GM12878 (cell line): Measurements from ENCODE around the gene XPO6. TPM values are rescaled to one million over a fixed set of nuclear protein-coding genes. Genes with fewer than 3 reads are reported as not detected.

Source experiments
- ATAC-seq: fragments of 200-7000 bp; cut with Tn5 transposase; 3 replicates; pipeline ENCODE4 v1.9.1; 2020; ENCODE audit warnings: mild to moderate bottlenecking, moderate library complexity
- BruUV-seq: library from RNA; stranded (reverse); fragments of 400-500 nt; replicated peaks from 2 replicates; lab custom pipeline; 2021; lab: Mats Ljungman, UMichigan
- CTCF ChIA-PET: fragments of 300-600 bp; sonication (Branson Sonifier 250); formaldehyde crosslinking; extraction: SDS; loops from one replicate; lab custom pipeline; 2021; ENCODE audit warnings: inconsistent platforms; lab: Yijun Ruan, JAX
- POLR2A ChIA-PET: fragments of 350-600 bp; formaldehyde crosslinking; extraction: SDS; loops from one replicate; lab custom pipeline; 2021; ENCODE audit warnings: inconsistent platforms; lab: Charles Lee
- RAD21 ChIA-PET: fragments of 300-600 bp; sonication (Branson Sonifier 250); formaldehyde crosslinking; loops from one replicate; lab custom pipeline; 2023; ENCODE audit warnings: antibody characterized with exemption; ENCODE audit not compliant: unreplicated experiment; lab: Charles Lee
- SMC1A ChIA-PET: fragments of 300-600 bp; sonication (Branson Sonifier 250); formaldehyde crosslinking; loops from one replicate; lab custom pipeline; 2023; ENCODE audit not compliant: unreplicated experiment, uncharacterized antibody; lab: Charles Lee
- DNase-seq: peaks from one replicate; pipeline ENCODE4 v3.0.0-alpha.2; 2011; ENCODE audit warnings: low read depth, low spot score
- FAIRE-seq: peaks from 3 replicates; lab custom pipeline; 2011; peaks lifted over from hg19 to GRCh38; lab: Jason Lieb, UNC
- H2AFZ ChIP-seq: 2 replicates; pipeline ENCODE4 v1.6.0; 2011; ENCODE audit warnings: low read depth, low read length, control low read depth; ENCODE audit not compliant: control insufficient read depth
- H3K27ac ChIP-seq: 2 replicates; pipeline ENCODE4 v1.5.1; 2011; ENCODE audit warnings: control low read depth; ENCODE audit not compliant: control insufficient read depth, insufficient read depth
- H3K27me3 ChIP-seq, 2 experiments: replicated peaks in 1 of 2; 2 replicates each; pipeline versions ENCODE4 v1.6.0 to v1.6.1; 2011; ENCODE audit warnings: low read length in 1 of 2; ENCODE audit not compliant: control insufficient read depth in 2 of 2, insufficient read depth in 2 of 2
- H3K36me3 ChIP-seq, 2 experiments: 2 replicates each; pipeline ENCODE4 v1.5.1; 2011; ENCODE audit warnings: low read length in 1 of 2; ENCODE audit not compliant: control insufficient read depth in 2 of 2, insufficient read depth in 2 of 2
- H3K4me1 ChIP-seq: 2 replicates; pipeline ENCODE4 v1.6.1; 2011; ENCODE audit warnings: mild to moderate bottlenecking, low read length, moderate library complexity, mixed read lengths; ENCODE audit not compliant: control insufficient read depth, insufficient read depth
- H3K4me2 ChIP-seq: 2 replicates; pipeline ENCODE4 v1.6.0; 2011; ENCODE audit warnings: control low read depth; ENCODE audit not compliant: control insufficient read depth, insufficient read depth
- H3K4me3 ChIP-seq: fragments of 200-600 bp; sonication (generic); 2 replicates; pipeline ENCODE4 v1.5.1; 2016
- H3K79me2 ChIP-seq: 2 replicates; pipeline ENCODE4 v1.6.0; 2011; ENCODE audit warnings: low read length; ENCODE audit not compliant: control insufficient read depth, insufficient read depth
- H3K9ac ChIP-seq: 2 replicates; pipeline ENCODE4 v1.8.0; 2011; ENCODE audit warnings: low read length, control low read depth, mixed read lengths; ENCODE audit not compliant: control insufficient read depth, insufficient read depth
- H3K9me3 ChIP-seq: replicated peaks from 3 replicates; pipeline ENCODE4 v1.5.1; 2011; ENCODE audit warnings: mild to moderate bottlenecking, low read length; ENCODE audit not compliant: control insufficient read depth, insufficient read depth
- H4K20me1 ChIP-seq: 2 replicates; pipeline ENCODE4 v1.6.0; 2011; ENCODE audit not compliant: control insufficient read depth, insufficient read depth
- BCL11A ChIP-seq: IDR thresholded peaks from 2 replicates; pipeline ENCODE4 v1.6.1; 2011; ENCODE audit warnings: low read depth, low read length
- CHD1 ChIP-seq: IDR thresholded peaks from 2 replicates; pipeline ENCODE4 v1.6.1; 2012; ENCODE audit warnings: low read depth, low read length, improper control_type of control experiment
- SPI1 ChIP-seq: IDR thresholded peaks from 2 replicates; pipeline ENCODE4 v1.6.1; 2011; ENCODE audit warnings: low read depth, mild to moderate bottlenecking, low read length, moderate library complexity, borderline replicate concordance; ENCODE audit not compliant: insufficient read depth
- TCF12 ChIP-seq: IDR thresholded peaks from 2 replicates; pipeline ENCODE4 v1.6.1; 2011; ENCODE audit warnings: low read depth, mild to moderate bottlenecking, low read length
- ZSCAN29 ChIP-seq: fragments of 450-650 bp; IDR thresholded peaks from 2 replicates; pipeline ENCODE4 v1.6.1; 2017; ENCODE audit warnings: mild to moderate bottlenecking, moderate library complexity
- ZZZ3 ChIP-seq: IDR thresholded peaks from 2 replicates; pipeline ENCODE4 v1.6.1; 2011; ENCODE audit warnings: low read depth; ENCODE audit not compliant: control insufficient read depth, insufficient read length
- WGBS: methylation state at CpG from one replicate; pipeline ENCODE4 v1.1.6; 2016; ENCODE audit warnings: low lambda C conversion rate; ENCODE audit not compliant: insufficient replicate concordance, insufficient coverage; ENCODE audit errors: missing lambda C conversion rate; 5-methylcytosine and 5-hydroxymethylcytosine counted together
- in situ Hi-C: fragments of 300-500 bp; cut with MboI; formaldehyde crosslinking; loops from 9 replicates; pipeline ENCODE4 v1.14.3; 2018; ENCODE audit warnings: mixed read lengths
- intact Hi-C: fragments of 100-400 bp; cut with micrococcal nuclease; formaldehyde crosslinking; loops from one replicate; pipeline ENCODE4 v1.14.2; 2022; ENCODE audit not compliant: unreplicated experiment
- polyA plus RNA-seq, 11 experiments: library from polyadenylated mRNA; depleted of rRNA in 4 of 11; unstranded in 6 of 11; stranded (reverse) in 5 of 11; fragments of >200 nt; fragmentation: Nextera tagmentation in 4 of 11; fragmentation: Illumina TruSeq in 1 of 11; extraction: Ambion mirVana in 4 of 11; extraction: Trizol in 1 of 11; gene quantifications; 1 replicate in 1 of 11; 2 replicates in 10 of 11; pipeline versions ENCODE4 v1.2.1 to v1.2.3, GENCODE V29; 2011 to 2016; ENCODE audit warnings: inconsistent platforms in 2 of 11, missing spikeins in 2 of 11, low read depth in 1 of 11
- total RNA-seq, 4 experiments: library from RNA; depleted of rRNA in 3 of 4; stranded (reverse); fragments of >200 nt in 3 of 4; fragmentation: Illumina TruSeq in 1 of 4; extraction: Trizol in 1 of 4; gene quantifications; 2 replicates each; pipeline versions ENCODE4 v1.2.1 to v1.2.3, GENCODE V29; 2013 to 2021
- TF ChIP-seq, protein P1 (sequence below): fragments of 450-650 bp; formaldehyde crosslinking; IDR thresholded peaks from 2 replicates; pipeline ENCODE4 v1.4.0; 2020; ENCODE audit warnings: mild to moderate bottlenecking, moderate library complexity
- TF ChIP-seq, protein P2 (sequence below): fragments of 450-650 bp; formaldehyde crosslinking; IDR thresholded peaks from 2 replicates; pipeline ENCODE4 v1.4.0; 2022; ENCODE audit warnings: mild to moderate bottlenecking, moderate library complexity

XPO6 gene
- total and polyA plus RNA-seq, 10 of the 15 experiments (the other 5 are each of a cell fraction or from before 2014, with no cell fraction given), result 9.9 to 246 (median 110) TPM

DNA sequence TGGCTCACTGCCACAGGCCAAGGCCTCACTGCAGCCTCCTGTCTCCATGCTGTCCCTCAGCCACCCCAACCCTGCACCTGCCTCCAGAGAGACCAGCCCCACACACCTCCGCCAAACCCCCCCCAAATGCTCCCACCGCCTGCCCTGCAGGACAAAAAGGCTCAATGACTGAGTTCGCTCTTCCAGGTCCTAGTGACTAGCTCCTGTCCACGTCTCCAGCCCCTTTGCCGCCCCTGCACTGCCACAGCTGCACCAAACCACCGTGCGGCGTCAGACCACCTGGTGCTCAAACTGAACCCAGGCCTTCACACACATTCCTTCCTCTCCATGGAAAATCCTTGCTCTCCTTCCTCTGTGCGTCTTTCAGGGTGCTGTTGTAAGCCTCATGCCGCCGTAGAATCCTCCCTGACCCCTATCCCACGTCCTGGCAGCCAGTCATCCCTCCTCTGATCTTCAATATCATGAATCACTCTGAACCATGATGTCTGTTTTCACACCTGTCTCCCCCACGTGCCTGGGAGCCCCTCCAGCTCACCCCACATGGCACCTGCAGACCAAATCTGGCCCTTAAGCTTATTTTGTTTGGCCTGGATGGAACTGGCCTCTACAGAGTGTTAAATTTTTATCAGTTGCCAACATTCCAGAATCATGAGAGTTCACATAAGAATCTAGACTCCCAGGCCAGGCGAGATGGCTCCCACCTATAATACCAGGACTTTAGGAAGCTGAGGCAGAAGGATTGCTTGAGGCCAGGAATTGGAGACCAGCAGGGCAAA is 144.0 kb downstream of the XPO6 start:
- ATAC-seq (no peak), FAIRE-seq (no peak), DNase-seq (no peak)
- POLR2A ChIA-PET, result no interaction called here
- Histone ChIP-seq H3K27ac (no peak overlapping the region), H3K9me3 (no peaks in the 10 kb centered on the region), H2AFZ (no peak overlapping the region), H3K4me1 (no peaks in the 10 kb centered on the region), H3K9ac (no peak overlapping the region), H4K20me1 (no peaks in the 10 kb centered on the region), H3K36me3 (no peaks in the 10 kb centered on the region), H3K79me2 (no peaks in the 10 kb centered on the region), H3K4me2 (no peak overlapping the region), H3K27me3 (peaks cover 4 to 5% of the 10 kb centered on the region in 2 experiments; a peak in 3 of 4 replicates), H3K4me3 (no peak overlapping the region)
- 35% methylated on average over 14 of the region's 14 CpGs for WGBS
- TF ChIP-seq SPI1, result no peak
- TF ChIP-seq BCL11A, result no peak
- no peak for TF ChIP-seq CHD1
- TF ChIP-seq ZSCAN29, result no peak
- no peak for TF ChIP-seq TCF12
- intact Hi-C loops (no loop called here), in situ Hi-C loops (loop anchor here (25.0 kb wide), 1 partner anchor 430 kb away; no protein-coding TSS in a partner anchor)
- SMC1A ChIA-PET, result interaction anchor here (0.6 to 1.0 kb wide), 2 partner anchors 46 to 428 kb away, joined by 3 to 5 read pairs; no protein-coding TSS in a partner anchor
- BruUV-seq, result no TSS peak
- CTCF ChIA-PET, result interaction anchor here (0.6 to 5.3 kb wide), 5 partner anchors 24 to 515 kb away, joined by 3 to 41 read pairs (median 4); no protein-coding TSS in a partner anchor
- RAD21 ChIA-PET, result no interaction called here

DNA sequence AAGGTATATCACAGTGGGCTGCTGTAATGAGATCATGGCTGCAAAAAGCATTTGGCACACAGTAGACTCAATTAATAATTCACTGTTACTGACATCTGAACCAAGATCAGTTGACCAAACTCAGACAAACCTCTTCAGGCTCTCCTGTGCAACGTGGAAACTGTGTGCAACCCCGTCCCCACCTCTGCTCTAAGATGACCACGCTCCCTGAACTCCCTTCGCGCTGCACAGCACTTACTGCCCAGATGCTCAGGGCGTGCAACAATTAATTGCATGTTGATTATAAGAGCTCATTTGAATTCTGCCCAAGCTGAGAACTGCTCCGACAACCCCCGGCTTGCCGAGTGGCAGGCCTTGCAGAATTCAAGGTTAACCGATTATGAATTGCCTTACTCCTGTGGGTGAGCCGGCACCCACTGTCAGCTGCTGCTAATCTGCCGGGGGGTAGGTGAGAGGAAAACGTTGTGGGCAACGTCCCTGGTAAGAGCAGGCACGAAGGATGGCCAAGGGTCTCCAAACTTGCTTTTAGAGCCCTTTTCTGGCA is 147.0 kb downstream of the XPO6 start:
- in situ Hi-C loops, result loop anchor here (25.0 kb wide), 1 partner anchor 427 kb away; no protein-coding TSS in a partner anchor
- SMC1A ChIA-PET, result no interaction called here
- BruUV-seq, result no TSS peak
- no peak overlapping the region for H3K9ac ChIP-seq
- intact Hi-C loops, result no loop called here
- H3K27ac ChIP-seq, result no peak overlapping the region
- FAIRE-seq (no peak), DNase-seq (no peak), ATAC-seq (no peak)
- H2AFZ ChIP-seq, result no peak overlapping the region
- 59% methylated on average over 15 of the region's 15 CpGs for WGBS
- POLR2A ChIA-PET, result no interaction called here
- H3K4me3 ChIP-seq, result no peak overlapping the region
- H3K36me3 ChIP-seq, result no peaks in the 10 kb centered on the region
- no peaks in the 10 kb centered on the region for H4K20me1 ChIP-seq
- H3K4me2 ChIP-seq, result no peak overlapping the region
- RAD21 ChIA-PET, result interaction anchor here (0.7 kb wide), 1 partner anchor 429 kb away, joined by 4 read pairs; no protein-coding TSS in a partner anchor
- CTCF ChIA-PET, result no interaction called here
- no peaks in the 10 kb centered on the region for H3K9me3 ChIP-seq
- no peaks in the 10 kb centered on the region for H3K79me2 ChIP-seq
- H3K4me1 ChIP-seq, result no peaks in the 10 kb centered on the region
- peaks cover 7 to 11% of the 10 kb centered on the region in 2 experiments; a peak in 3 of 4 replicates for H3K27me3 ChIP-seq
- TF ChIP-seq, protein P1, sequence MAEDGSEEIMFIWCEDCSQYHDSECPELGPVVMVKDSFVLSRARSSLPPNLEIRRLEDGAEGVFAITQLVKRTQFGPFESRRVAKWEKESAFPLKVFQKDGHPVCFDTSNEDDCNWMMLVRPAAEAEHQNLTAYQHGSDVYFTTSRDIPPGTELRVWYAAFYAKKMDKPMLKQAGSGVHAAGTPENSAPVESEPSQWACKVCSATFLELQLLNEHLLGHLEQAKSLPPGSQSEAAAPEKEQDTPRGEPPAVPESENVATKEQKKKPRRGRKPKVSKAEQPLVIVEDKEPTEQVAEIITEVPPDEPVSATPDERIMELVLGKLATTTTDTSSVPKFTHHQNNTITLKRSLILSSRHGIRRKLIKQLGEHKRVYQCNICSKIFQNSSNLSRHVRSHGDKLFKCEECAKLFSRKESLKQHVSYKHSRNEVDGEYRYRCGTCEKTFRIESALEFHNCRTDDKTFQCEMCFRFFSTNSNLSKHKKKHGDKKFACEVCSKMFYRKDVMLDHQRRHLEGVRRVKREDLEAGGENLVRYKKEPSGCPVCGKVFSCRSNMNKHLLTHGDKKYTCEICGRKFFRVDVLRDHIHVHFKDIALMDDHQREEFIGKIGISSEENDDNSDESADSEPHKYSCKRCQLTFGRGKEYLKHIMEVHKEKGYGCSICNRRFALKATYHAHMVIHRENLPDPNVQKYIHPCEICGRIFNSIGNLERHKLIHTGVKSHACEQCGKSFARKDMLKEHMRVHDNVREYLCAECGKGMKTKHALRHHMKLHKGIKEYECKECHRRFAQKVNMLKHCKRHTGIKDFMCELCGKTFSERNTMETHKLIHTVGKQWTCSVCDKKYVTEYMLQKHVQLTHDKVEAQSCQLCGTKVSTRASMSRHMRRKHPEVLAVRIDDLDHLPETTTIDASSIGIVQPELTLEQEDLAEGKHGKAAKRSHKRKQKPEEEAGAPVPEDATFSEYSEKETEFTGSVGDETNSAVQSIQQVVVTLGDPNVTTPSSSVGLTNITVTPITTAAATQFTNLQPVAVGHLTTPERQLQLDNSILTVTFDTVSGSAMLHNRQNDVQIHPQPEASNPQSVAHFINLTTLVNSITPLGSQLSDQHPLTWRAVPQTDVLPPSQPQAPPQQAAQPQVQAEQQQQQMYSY (CRISPR knock-in tag), result no peak
- no peak for TF ChIP-seq ZZZ3
- TF ChIP-seq, protein P2, sequence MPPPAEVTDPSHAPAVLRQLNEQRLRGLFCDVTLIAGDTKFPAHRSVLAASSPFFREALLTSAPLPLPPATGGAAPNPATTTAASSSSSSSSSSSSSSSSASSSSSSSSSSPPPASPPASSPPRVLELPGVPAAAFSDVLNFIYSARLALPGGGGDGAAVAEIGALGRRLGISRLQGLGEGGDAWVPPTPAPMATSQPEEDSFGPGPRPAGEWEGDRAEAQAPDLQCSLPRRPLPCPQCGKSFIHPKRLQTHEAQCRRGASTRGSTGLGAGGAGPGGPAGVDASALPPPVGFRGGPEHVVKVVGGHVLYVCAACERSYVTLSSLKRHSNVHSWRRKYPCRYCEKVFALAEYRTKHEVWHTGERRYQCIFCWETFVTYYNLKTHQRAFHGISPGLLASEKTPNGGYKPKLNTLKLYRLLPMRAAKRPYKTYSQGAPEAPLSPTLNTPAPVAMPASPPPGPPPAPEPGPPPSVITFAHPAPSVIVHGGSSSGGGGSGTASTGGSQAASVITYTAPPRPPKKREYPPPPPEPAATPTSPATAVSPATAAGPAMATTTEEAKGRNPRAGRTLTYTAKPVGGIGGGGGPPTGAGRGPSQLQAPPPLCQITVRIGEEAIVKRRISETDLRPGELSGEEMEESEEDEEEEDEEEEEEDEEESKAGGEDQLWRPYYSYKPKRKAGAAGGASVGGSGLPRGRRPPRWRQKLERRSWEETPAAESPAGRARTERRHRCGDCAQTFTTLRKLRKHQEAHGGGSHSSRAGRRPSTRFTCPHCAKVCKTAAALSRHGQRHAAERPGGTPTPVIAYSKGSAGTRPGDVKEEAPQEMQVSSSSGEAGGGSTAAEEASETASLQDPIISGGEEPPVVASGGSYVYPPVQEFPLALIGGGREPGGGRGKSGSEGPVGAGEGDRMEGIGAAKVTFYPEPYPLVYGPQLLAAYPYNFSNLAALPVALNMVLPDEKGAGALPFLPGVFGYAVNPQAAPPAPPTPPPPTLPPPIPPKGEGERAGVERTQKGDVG (CRISPR knock-in tag), result no peak
